GM12878 (cell line): ENCODE data around the gene DYSF. TPM values are rescaled to one million over a fixed set of nuclear protein-coding genes. Genes with fewer than 3 reads are reported as not detected.

Experiments
- ATAC-seq: fragments of 200-7000 bp; cut with Tn5 transposase; 3 replicates; pipeline ENCODE4 v1.9.1; 2020; ENCODE audit warnings: mild to moderate bottlenecking, moderate library complexity
- BruUV-seq: library from RNA; stranded (reverse); fragments of 400-500 nt; replicated peaks from 2 replicates; lab custom pipeline; 2021; lab: Mats Ljungman, UMichigan
- CTCF ChIA-PET: fragments of 300-600 bp; sonication (Branson Sonifier 250); formaldehyde crosslinking; extraction: SDS; loops from one replicate; lab custom pipeline; 2021; ENCODE audit warnings: inconsistent platforms; lab: Yijun Ruan, JAX
- POLR2A ChIA-PET: fragments of 350-600 bp; formaldehyde crosslinking; extraction: SDS; loops from one replicate; lab custom pipeline; 2021; ENCODE audit warnings: inconsistent platforms; lab: Charles Lee
- RAD21 ChIA-PET: fragments of 300-600 bp; sonication (Branson Sonifier 250); formaldehyde crosslinking; loops from one replicate; lab custom pipeline; 2023; ENCODE audit warnings: antibody characterized with exemption; ENCODE audit not compliant: unreplicated experiment; lab: Charles Lee
- SMC1A ChIA-PET: fragments of 300-600 bp; sonication (Branson Sonifier 250); formaldehyde crosslinking; loops from one replicate; lab custom pipeline; 2023; ENCODE audit not compliant: unreplicated experiment, uncharacterized antibody; lab: Charles Lee
- DNase-seq: peaks from one replicate; pipeline ENCODE4 v3.0.0-alpha.2; 2011; ENCODE audit warnings: low read depth, low spot score
- FAIRE-seq: peaks from 3 replicates; lab custom pipeline; 2011; peaks lifted over from hg19 to GRCh38; lab: Jason Lieb, UNC
- H2AFZ ChIP-seq: 2 replicates; pipeline ENCODE4 v1.6.0; 2011; ENCODE audit warnings: low read depth, low read length, control low read depth; ENCODE audit not compliant: control insufficient read depth
- H3K27ac ChIP-seq: 2 replicates; pipeline ENCODE4 v1.5.1; 2011; ENCODE audit warnings: control low read depth; ENCODE audit not compliant: control insufficient read depth, insufficient read depth
- H3K27me3 ChIP-seq, 2 experiments: replicated peaks in 1 of 2; 2 replicates each; pipeline versions ENCODE4 v1.6.0 to v1.6.1; 2011; ENCODE audit warnings: low read length in 1 of 2; ENCODE audit not compliant: control insufficient read depth in 2 of 2, insufficient read depth in 2 of 2
- H3K36me3 ChIP-seq, 2 experiments: 2 replicates each; pipeline ENCODE4 v1.5.1; 2011; ENCODE audit warnings: low read length in 1 of 2; ENCODE audit not compliant: control insufficient read depth in 2 of 2, insufficient read depth in 2 of 2
- H3K4me1 ChIP-seq: 2 replicates; pipeline ENCODE4 v1.6.1; 2011; ENCODE audit warnings: mild to moderate bottlenecking, low read length, moderate library complexity, mixed read lengths; ENCODE audit not compliant: control insufficient read depth, insufficient read depth
- H3K4me2 ChIP-seq: 2 replicates; pipeline ENCODE4 v1.6.0; 2011; ENCODE audit warnings: control low read depth; ENCODE audit not compliant: control insufficient read depth, insufficient read depth
- H3K4me3 ChIP-seq: fragments of 200-600 bp; sonication (generic); 2 replicates; pipeline ENCODE4 v1.5.1; 2016
- H3K79me2 ChIP-seq: 2 replicates; pipeline ENCODE4 v1.6.0; 2011; ENCODE audit warnings: low read length; ENCODE audit not compliant: control insufficient read depth, insufficient read depth
- H3K9ac ChIP-seq: 2 replicates; pipeline ENCODE4 v1.8.0; 2011; ENCODE audit warnings: low read length, control low read depth, mixed read lengths; ENCODE audit not compliant: control insufficient read depth, insufficient read depth
- H3K9me3 ChIP-seq: replicated peaks from 3 replicates; pipeline ENCODE4 v1.5.1; 2011; ENCODE audit warnings: mild to moderate bottlenecking, low read length; ENCODE audit not compliant: control insufficient read depth, insufficient read depth
- H4K20me1 ChIP-seq: 2 replicates; pipeline ENCODE4 v1.6.0; 2011; ENCODE audit not compliant: control insufficient read depth, insufficient read depth
- CHD4 ChIP-seq: fragments of 200-600 bp; sonication (generic); IDR thresholded peaks from 2 replicates; pipeline ENCODE4 v1.6.1; 2016; ENCODE audit warnings: mild to moderate bottlenecking
- CREB1 ChIP-seq: IDR thresholded peaks from 2 replicates; pipeline ENCODE4 v1.6.1; 2012; ENCODE audit warnings: low read depth, mild to moderate bottlenecking, inconsistent platforms
- EZH2 ChIP-seq: IDR thresholded peaks from 2 replicates; pipeline ENCODE4 v1.6.1; 2012; ENCODE audit warnings: low read depth, mild to moderate bottlenecking, control low read depth, inconsistent platforms, low read length, borderline replicate concordance; ENCODE audit not compliant: control insufficient read depth
- FOXK2 ChIP-seq: fragments of 450-650 bp; IDR thresholded peaks from 2 replicates; pipeline ENCODE4 v1.6.1; 2017; ENCODE audit warnings: mild to moderate bottlenecking, moderate library complexity
- KDM1A ChIP-seq: fragments of 200-600 bp; sonication (generic); IDR thresholded peaks from 2 replicates; pipeline ENCODE4 v1.6.1; 2016; ENCODE audit warnings: borderline replicate concordance
- MYC ChIP-seq: IDR thresholded peaks from 2 replicates; pipeline ENCODE4 v1.6.1; 2011; ENCODE audit warnings: mild to moderate bottlenecking, low read length, moderate library complexity, inconsistent platforms; ENCODE audit not compliant: insufficient read depth, insufficient replicate concordance, insufficient read length, severe bottlenecking
- NFIC ChIP-seq: IDR thresholded peaks from 2 replicates; pipeline ENCODE4 v1.6.1; 2012; ENCODE audit warnings: low read depth, mild to moderate bottlenecking, inconsistent platforms, low read length, moderate library complexity
- NRF1 ChIP-seq: conservative IDR thresholded peaks from 2 replicates; pipeline ENCODE4 v1.6.1; 2011; ENCODE audit warnings: mild to moderate bottlenecking, low read depth, low read length, improper control_type of control experiment
- POU2F2 ChIP-seq: IDR thresholded peaks from 3 replicates; pipeline ENCODE4 v1.6.1; 2011; ENCODE audit warnings: low read depth, mild to moderate bottlenecking, low read length, borderline replicate concordance
- PRDM15 ChIP-seq: fragments of 450-650 bp; formaldehyde crosslinking; IDR thresholded peaks from 2 replicates; pipeline ENCODE4 v1.4.0; 2020; ENCODE audit warnings: mild to moderate bottlenecking, moderate library complexity
- RAD51 ChIP-seq: fragments of 450-650 bp; IDR thresholded peaks from 2 replicates; pipeline ENCODE4 v1.6.1; 2016; ENCODE audit warnings: moderate library complexity, mild to moderate bottlenecking, inconsistent platforms
- STAT1 ChIP-seq: fragments of 450-650 bp; conservative IDR thresholded peaks from 2 replicates; pipeline ENCODE4 v1.6.1; 2014; ENCODE audit warnings: antibody characterized with exemption, mild to moderate bottlenecking
- WRNIP1 ChIP-seq: IDR thresholded peaks from 2 replicates; pipeline ENCODE4 v1.6.1; 2011; ENCODE audit warnings: low read depth, low read length, improper control_type of control experiment, borderline replicate concordance
- WGBS: methylation state at CpG from one replicate; pipeline ENCODE4 v1.1.6; 2016; ENCODE audit warnings: low lambda C conversion rate; ENCODE audit not compliant: insufficient replicate concordance, insufficient coverage; ENCODE audit errors: missing lambda C conversion rate; 5-methylcytosine and 5-hydroxymethylcytosine counted together
- in situ Hi-C: fragments of 300-500 bp; cut with MboI; formaldehyde crosslinking; loops from 9 replicates; pipeline ENCODE4 v1.14.3; 2018; ENCODE audit warnings: mixed read lengths
- intact Hi-C: fragments of 100-400 bp; cut with micrococcal nuclease; formaldehyde crosslinking; loops from one replicate; pipeline ENCODE4 v1.14.2; 2022; ENCODE audit not compliant: unreplicated experiment
- polyA plus RNA-seq, 11 experiments: library from polyadenylated mRNA; depleted of rRNA in 4 of 11; unstranded in 6 of 11; stranded (reverse) in 5 of 11; fragments of >200 nt; fragmentation: Nextera tagmentation in 4 of 11; fragmentation: Illumina TruSeq in 1 of 11; extraction: Ambion mirVana in 4 of 11; extraction: Trizol in 1 of 11; gene quantifications; 1 replicate in 1 of 11; 2 replicates in 10 of 11; pipeline versions ENCODE4 v1.2.1 to v1.2.3, GENCODE V29; 2011 to 2016; ENCODE audit warnings: inconsistent platforms in 2 of 11, missing spikeins in 2 of 11, low read depth in 1 of 11
- total RNA-seq, 4 experiments: library from RNA; depleted of rRNA in 3 of 4; stranded (reverse); fragments of >200 nt in 3 of 4; fragmentation: Illumina TruSeq in 1 of 4; extraction: Trizol in 1 of 4; gene quantifications; 2 replicates each; pipeline versions ENCODE4 v1.2.1 to v1.2.3, GENCODE V29; 2013 to 2021

Gene DYSF
- total and polyA plus RNA-seq, 10 of the 15 experiments (the other 5 are each of a cell fraction or from before 2014, with no cell fraction given) = under 0.01 to 0.15 (median 0.03) TPM; not detected in 7

GRCh38 chr2:71462056-71462605 lies 8.8 kb downstream of the DYSF start:
- ChIA-PET POLR2A (no interaction called here), SMC1A (interaction anchor here (1.6 kb wide), 1 partner anchor 162 kb away, joined by 4 read pairs; no protein-coding TSS in a partner anchor)
- no peak overlapping the region for H2AFZ ChIP-seq
- BruUV-seq = no TSS peak
- ATAC-seq (no peak), DNase-seq (no peak)
- no peaks in the 10 kb centered on the region for H3K79me2 ChIP-seq
- in situ Hi-C loops (no loop called here), intact Hi-C loops (no loop called here)
- H3K4me2 ChIP-seq = no peak overlapping the region
- H4K20me1 ChIP-seq = no peaks in the 10 kb centered on the region
- no peaks in the 10 kb centered on the region for H3K4me1 ChIP-seq
- no peaks in the 10 kb centered on the region for H3K36me3 ChIP-seq
- WGBS = 63% methylated on average over 8 of the region's 8 CpGs
- H3K27ac ChIP-seq = no peak overlapping the region
- peaks cover 3 to 13% of the 10 kb centered on the region in 2 experiments; a peak in 3 of 4 replicates for H3K27me3 ChIP-seq
- H3K9ac ChIP-seq = no peak overlapping the region
- TF ChIP-seq MYC (no peak), NFIC (no peak), RAD51 (no peak), CHD4 (no peak)
- TF ChIP-seq, all 136 proteins: peak for 0
- Histone ChIP-seq H3K9me3 (peaks cover 5% of the 10 kb centered on the region; the same call in 1 of the 3 replicates), H3K4me3 (no peak overlapping the region)
- no peak for FAIRE-seq
- CTCF ChIA-PET = interaction anchor here (0.9 to 3.0 kb wide), 3 partner anchors 48 to 259 kb away, joined by 3 to 12 read pairs (median 4); no protein-coding TSS in a partner anchor
- RAD21 ChIA-PET = no interaction called here

DNA sequence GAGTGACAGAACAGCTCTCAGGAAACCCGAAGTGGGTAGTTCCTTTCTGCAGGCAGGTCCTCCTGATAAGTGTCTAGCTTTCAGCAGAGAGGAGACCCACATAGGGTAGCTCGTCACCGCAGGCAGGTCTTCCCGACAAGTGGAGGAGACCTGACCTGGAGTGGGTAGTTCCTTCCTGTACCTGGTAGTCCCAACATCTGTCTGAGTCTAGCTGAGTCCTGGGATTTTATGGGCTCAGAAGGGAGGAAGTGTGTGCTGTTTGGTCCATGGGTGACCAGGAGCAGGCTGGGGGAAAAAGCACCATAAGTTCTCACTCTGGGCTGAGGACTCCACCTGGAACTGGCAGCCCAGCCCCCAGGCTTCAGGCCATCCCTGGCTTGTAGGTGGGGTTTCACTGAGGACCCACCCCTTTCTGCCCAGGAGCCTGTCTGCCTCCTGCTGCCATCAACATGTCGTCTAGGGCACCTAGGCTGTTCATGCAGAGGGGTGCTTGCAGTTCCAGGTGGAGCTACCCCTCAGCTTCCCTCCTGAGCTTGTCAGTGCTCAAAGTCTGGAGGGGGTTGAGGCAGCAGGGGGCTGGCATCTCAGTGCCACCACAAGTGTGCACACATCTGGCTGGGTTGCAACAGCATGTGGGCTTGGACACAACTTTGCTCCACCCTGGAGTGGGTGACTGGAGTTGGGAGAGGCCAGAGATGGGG lies 9.4 kb downstream of the DYSF start:
- CTCF ChIA-PET = interaction anchor here (1.9 to 3.0 kb wide), 2 partner anchors 47 to 260 kb away, joined by 4 to 12 read pairs; no protein-coding TSS in a partner anchor
- H3K9ac ChIP-seq = no peak overlapping the region
- no peak overlapping the region for H3K4me3 ChIP-seq
- H4K20me1 ChIP-seq = no peaks in the 10 kb centered on the region
- H3K79me2 ChIP-seq = no peaks in the 10 kb centered on the region
- H3K9me3 ChIP-seq = peaks cover 5% of the 10 kb centered on the region; the same call in 1 of the 3 replicates
- H2AFZ ChIP-seq = no peak overlapping the region
- POLR2A ChIA-PET = no interaction called here
- H3K36me3 ChIP-seq = no peaks in the 10 kb centered on the region
- SMC1A ChIA-PET = interaction anchor here (1.6 kb wide), 1 partner anchor 163 kb away, joined by 4 read pairs; no protein-coding TSS in a partner anchor
- intact Hi-C loops (no loop called here), in situ Hi-C loops (no loop called here)
- RAD21 ChIA-PET = no interaction called here
- H3K27ac ChIP-seq = no peak overlapping the region
- DNase-seq = no peak
- BruUV-seq = no TSS peak
- no peak for ATAC-seq
- peaks cover 5 to 14% of the 10 kb centered on the region in 2 experiments; a peak in 3 of 4 replicates for H3K27me3 ChIP-seq
- FAIRE-seq = no peak
- H3K4me2 ChIP-seq = no peak overlapping the region
- WGBS = 48% methylated on average over 5 of the region's 5 CpGs
- no peaks in the 10 kb centered on the region for H3K4me1 ChIP-seq
- TF ChIP-seq WRNIP1 (no peak), PRDM15 (no peak), POU2F2 (no peak), NRF1 (no peak), EZH2 (no peak), FOXK2 (no peak), STAT1 (no peak), CREB1 (no peak), KDM1A (no peak)
